H1 (cell line): ENCODE results near the gene TRIM7. TPM values are rescaled to one million over a fixed set of nuclear protein-coding genes. Genes with fewer than 3 reads are reported as not detected.

ENCODE experiments used
- CTCF ChIA-PET: fragments of 300-600 bp; sonication (Branson Sonifier 250); formaldehyde crosslinking; loops from one replicate; lab custom pipeline; 2021; ENCODE audit not compliant: partially characterized antibody; lab: Charles Lee
- POLR2A ChIA-PET: fragments of 300-600 bp; sonication (Branson Sonifier 250); formaldehyde crosslinking; loops from one replicate; lab custom pipeline; 2021; ENCODE audit warnings: inconsistent platforms; ENCODE audit not compliant: partially characterized antibody; lab: Charles Lee
- DNase-seq, 2 experiments: peaks; one replicate each; pipeline versions ENCODE4 v3.0.0 to v3.0.0-alpha.2; 2010 to 2022; ENCODE audit warnings: low spot score in 2 of 2, low read depth in 1 of 2, mixed read lengths in 1 of 2
- FAIRE-seq: peaks from 2 replicates; lab custom pipeline; 2011; peaks lifted over from hg19 to GRCh38; lab: Jason Lieb, UNC
- H2AFZ ChIP-seq: 2 replicates; pipeline ENCODE4 v1.8.1; 2012; ENCODE audit warnings: low read length, inconsistent platforms
- H2AK5ac ChIP-seq: 2 replicates; pipeline ENCODE4 v1.6.1; 2013; ENCODE audit warnings: low read depth, low read length
- H2BK120ac ChIP-seq: replicated peaks from 2 replicates; pipeline ENCODE3; 2013; ENCODE audit warnings: low read depth, low read length, inconsistent platforms
- H2BK12ac ChIP-seq: 2 replicates; pipeline ENCODE4 v1.6.1; 2013; ENCODE audit warnings: low read depth, low read length
- H2BK15ac ChIP-seq: 2 replicates; pipeline ENCODE4 v1.6.1; 2013; ENCODE audit warnings: low read length
- H2BK20ac ChIP-seq: 2 replicates; pipeline ENCODE4 v1.6.1; 2013; ENCODE audit warnings: low read length
- H2BK5ac ChIP-seq: 2 replicates; pipeline ENCODE4 v1.6.1; 2013; ENCODE audit warnings: low read depth, low read length
- H3K14ac ChIP-seq: 2 replicates; pipeline ENCODE4 v1.6.1; 2013; ENCODE audit warnings: inconsistent platforms; ENCODE audit not compliant: insufficient read length
- H3K18ac ChIP-seq: 2 replicates; pipeline ENCODE4 v1.6.1; 2013; ENCODE audit warnings: low read length; ENCODE audit errors: extremely low read depth
- H3K23ac ChIP-seq: 2 replicates; pipeline ENCODE4 v1.6.1; 2013; ENCODE audit warnings: inconsistent platforms; ENCODE audit not compliant: insufficient read length
- H3K23me2 ChIP-seq: 2 replicates; pipeline ENCODE4 v1.6.1; 2013; ENCODE audit warnings: low read depth, low read length
- H3K27ac ChIP-seq: 2 replicates; pipeline ENCODE4 v1.6.1; 2011; ENCODE audit warnings: low read depth, low read length, inconsistent platforms
- H3K27me3 ChIP-seq, 4 experiments: replicated peaks in 1 of 4; 1 replicate in 1 of 4; 2 replicates in 3 of 4; pipeline versions ENCODE4 v1.6.1 to v1.8.1; 2011 to 2013; ENCODE audit warnings: low read length in 3 of 4, mild to moderate bottlenecking in 3 of 4, inconsistent platforms in 2 of 4, mixed read lengths in 2 of 4, moderate library complexity in 1 of 4; ENCODE audit not compliant: control insufficient read depth in 3 of 4, insufficient read depth in 3 of 4; ENCODE audit errors: extremely low read depth in 1 of 4
- H3K36me3 ChIP-seq, 4 experiments: 2 replicates each; pipeline versions ENCODE4 v1.6.1 to v1.8.1; 2011 to 2013; ENCODE audit warnings: mild to moderate bottlenecking in 4 of 4, low read length in 3 of 4, moderate library complexity in 2 of 4, control low read depth in 1 of 4, inconsistent platforms in 1 of 4; ENCODE audit not compliant: insufficient read depth in 4 of 4, control insufficient read depth in 2 of 4
- H3K4ac ChIP-seq: replicated peaks from 2 replicates; pipeline ENCODE3; 2013; ENCODE audit warnings: low read length, low read depth, mixed read lengths, inconsistent platforms; ENCODE audit not compliant: insufficient read length
- H3K4me1 ChIP-seq, 4 experiments: replicated peaks in 1 of 4; 1 replicate in 1 of 4; 2 replicates in 3 of 4; pipeline versions ENCODE4 v1.6.1 to v1.8.1; 2011 to 2013; ENCODE audit warnings: low read length in 3 of 4, inconsistent platforms in 2 of 4, mixed read lengths in 1 of 4; ENCODE audit not compliant: insufficient read depth in 4 of 4, control insufficient read depth in 3 of 4
- H3K4me2 ChIP-seq, 2 experiments: 2 replicates each; pipeline versions ENCODE4 v1.6.1 to v1.8.1; 2011 to 2013; ENCODE audit warnings: low read depth in 2 of 2, low read length in 2 of 2, control low read depth in 1 of 2, inconsistent platforms in 1 of 2, mild to moderate bottlenecking in 1 of 2; ENCODE audit not compliant: insufficient read depth in 1 of 2
- H3K4me3 ChIP-seq, 4 experiments: fragments of 200-600, 300-600 bp in 1 of 4; sonication (generic), shearing (Covaris generic), sonication (Bioruptor Twin) in 1 of 4; 2 replicates each; pipeline versions ENCODE4 v1.5.1 to v1.8.1; 2011 to 2016; ENCODE audit warnings: low read length in 4 of 4, low read depth in 3 of 4, control low read depth in 2 of 4, inconsistent platforms in 2 of 4, mild to moderate bottlenecking in 2 of 4, mixed read lengths in 1 of 4, moderate library complexity in 1 of 4; ENCODE audit not compliant: insufficient read depth in 2 of 4; ENCODE audit errors: extremely low read depth in 1 of 4
- H3K56ac ChIP-seq: replicated peaks from 2 replicates; pipeline ENCODE3; 2013; ENCODE audit warnings: low read depth, mild to moderate bottlenecking, mixed read lengths, low read length, inconsistent platforms; ENCODE audit not compliant: insufficient read length
- H3K79me1 ChIP-seq: 2 replicates; pipeline ENCODE4 v1.6.1; 2013; ENCODE audit warnings: low read depth, low read length, control low read depth
- H3K79me2 ChIP-seq, 2 experiments: 2 replicates each; pipeline versions ENCODE4 v1.6.1 to v1.8.1; 2012 to 2013; ENCODE audit warnings: low read length in 2 of 2, mild to moderate bottlenecking in 2 of 2, inconsistent platforms in 1 of 2; ENCODE audit not compliant: insufficient read depth in 2 of 2, control insufficient read depth in 1 of 2
- H3K9ac ChIP-seq, 4 experiments: replicated peaks in 1 of 4; 1 replicate in 1 of 4; 2 replicates in 3 of 4; pipeline versions ENCODE4 v1.6.1 to v1.8.1; 2011 to 2013; ENCODE audit warnings: low read depth in 3 of 4, low read length in 3 of 4, control low read depth in 2 of 4, mild to moderate bottlenecking in 2 of 4, moderate library complexity in 2 of 4, inconsistent platforms in 1 of 4; ENCODE audit errors: extremely low read depth in 1 of 4
- H3K9me3 ChIP-seq, 2 experiments: 2 replicates each; pipeline versions ENCODE4 v1.6.1 to v1.8.1; 2012 to 2013; ENCODE audit warnings: mild to moderate bottlenecking in 2 of 2, moderate library complexity in 2 of 2, control low read depth in 1 of 2, inconsistent platforms in 1 of 2, low read depth in 1 of 2, low read length in 1 of 2, mixed read lengths in 1 of 2; ENCODE audit not compliant: insufficient read depth in 2 of 2
- H4K20me1 ChIP-seq, 2 experiments: replicated peaks in 1 of 2; 2 replicates each; pipeline versions ENCODE3 to v1.8.1; 2011 to 2013; ENCODE audit warnings: inconsistent platforms in 2 of 2, low read length in 2 of 2, mild to moderate bottlenecking in 1 of 2; ENCODE audit not compliant: insufficient read depth in 2 of 2, control insufficient read depth in 1 of 2
- H4K5ac ChIP-seq: 2 replicates; pipeline ENCODE4 v1.6.1; 2013; ENCODE audit warnings: low read length, low read depth, mixed read lengths, inconsistent platforms; ENCODE audit not compliant: insufficient read length
- H4K8ac ChIP-seq: 2 replicates; pipeline ENCODE4 v1.8.0; 2013; ENCODE audit warnings: mild to moderate bottlenecking, moderate library complexity, low read length, inconsistent platforms; ENCODE audit not compliant: insufficient read depth; ENCODE audit errors: extremely low read depth
- H4K91ac ChIP-seq: replicated peaks from 2 replicates; pipeline ENCODE3; 2013; ENCODE audit warnings: low read length, mixed read lengths, inconsistent platforms; ENCODE audit not compliant: insufficient read length
- SP4 ChIP-seq: IDR thresholded peaks from 2 replicates; pipeline ENCODE4 v1.6.1; 2012; ENCODE audit warnings: low read length, inconsistent platforms
- TEAD4 ChIP-seq: IDR thresholded peaks from 2 replicates; pipeline ENCODE4 v1.6.1; 2012; ENCODE audit warnings: low read depth, low read length, inconsistent platforms, mixed read lengths
- WGBS, 2 experiments: shearing (Covaris generic) in 1 of 2; methylation state at CpG; one replicate each; pipeline versions ENCODE4 v1.1.6 to v1.1.7; 2013 to 2015; ENCODE audit warnings: low lambda C conversion rate in 2 of 2, mixed read lengths in 2 of 2, inconsistent platforms in 1 of 2, low coverage in 1 of 2, missing lambda C conversion rate in 1 of 2; ENCODE audit not compliant: insufficient replicate concordance in 2 of 2, insufficient coverage in 1 of 2, insufficient read length in 1 of 2; ENCODE audit errors: extremely low coverage in 1 of 2, missing lambda C conversion rate in 1 of 2; 5-methylcytosine and 5-hydroxymethylcytosine counted together
- polyA plus RNA-seq, 7 experiments: library from polyadenylated mRNA; depleted of rRNA in 3 of 7; stranded (reverse) in 5 of 7; unstranded in 2 of 7; fragments of >200 nt in 5 of 7; fragments of 200-250 nt in 2 of 7; gene quantifications; 1 replicate in 5 of 7; 2 replicates in 1 of 7; 4 replicates in 1 of 7; pipeline versions ENCODE4 v1.2.1 to v1.2.3, GENCODE V29; 2011 to 2013; ENCODE audit warnings: missing spikeins in 2 of 7, mixed read lengths in 2 of 7
- total RNA-seq: library from RNA; stranded (reverse); fragmentation: NEBNext Ultra II Directional; extraction: Animal tissue kit (Norgen Biotek cat#: 25700); gene quantifications from 2 replicates; pipeline ENCODE4 v1.2.1, GENCODE V29; 2021

TRIM7 gene
- total and polyA plus RNA-seq, 2 of the 8 experiments (the other 6 are each of a cell fraction or from before 2014, with no cell fraction given), result 0.36 to 0.47 TPM

DNA sequence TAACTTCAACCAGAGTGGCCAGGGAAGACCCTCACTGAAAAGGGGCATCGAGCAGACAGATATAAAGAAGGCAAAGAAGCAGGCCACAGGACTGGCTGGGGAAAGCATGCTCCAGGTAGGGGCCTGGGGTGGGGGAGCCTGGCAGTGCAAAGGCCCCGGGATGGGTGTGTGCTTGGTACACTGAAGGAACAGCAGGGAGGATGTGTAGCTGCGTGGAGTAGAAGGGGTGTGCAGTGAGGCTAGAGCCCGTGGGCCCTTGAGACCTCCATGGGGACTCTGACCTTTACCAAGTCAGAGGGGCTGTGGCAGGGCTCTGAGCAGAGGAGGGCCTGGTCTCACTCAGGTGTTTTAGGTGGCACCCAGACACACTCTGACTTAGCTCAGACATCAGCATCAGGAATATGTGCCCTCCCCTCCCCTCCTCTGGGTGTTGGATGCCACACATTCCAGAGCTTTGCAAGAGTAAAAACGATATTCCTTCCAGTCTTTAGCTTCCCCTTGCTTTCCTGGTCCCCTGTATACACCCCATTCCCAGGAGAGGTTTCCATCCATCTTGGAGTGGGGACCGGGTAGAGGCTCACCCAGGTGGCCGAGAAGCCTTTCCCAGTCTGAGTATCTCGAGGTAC, 7.6 kb downstream of the TRIM7 start:
- Histone ChIP-seq H4K20me1 (peaks cover 0 to 4% of the 10 kb centered on the region in 2 experiments), H3K4ac (no peak overlapping the region), H3K79me2 (no peaks in the 10 kb centered on the region), H3K4me1 (peaks cover 9 to 32% (median 16%) of the 10 kb centered on the region in 4 experiments; a peak in 6 of 7 replicates), H2BK5ac (0 out of 2 replicates have a peak overlapping the region, but pooled peaks have one; percentile 13), H2AK5ac (0 out of 2 replicates have a peak overlapping the region, but pooled peaks have one; percentile 8), H2BK120ac (no peak overlapping the region), H3K23me2 (peaks cover under 1% of the 10 kb centered on the region; the same call in 1 of the 2 replicates), H3K9me3 (no peaks in the 10 kb centered on the region), H3K14ac (no peak overlapping the region), H4K8ac (no peak overlapping the region), H4K5ac (no peak overlapping the region), H4K91ac (no peak overlapping the region), H2AFZ (no peak overlapping the region), H2BK15ac (no peak overlapping the region), H3K27me3 (peaks cover 4 to 45% (median 23%) of the 10 kb centered on the region in 4 experiments), H3K27ac (no peak overlapping the region), H3K18ac (no peak overlapping the region), H3K36me3 (no peaks in the 10 kb centered on the region), H2BK20ac (no peak overlapping the region), H3K79me1 (no peaks in the 10 kb centered on the region), H3K23ac (no peak overlapping the region), H2BK12ac (0 out of 2 replicates have a peak overlapping the region, but pooled peaks have one; percentile 9), H3K56ac (no peak overlapping the region), H3K4me3 (no peak overlapping the region), H3K4me2 (peak overlapping the region in 1 of 2 experiments; percentile 34; a peak in 2 of 4 replicates), H3K9ac (no peak overlapping the region)
- ChIA-PET POLR2A (interaction anchor here (0.6 to 11.9 kb wide), 7 partner anchors 7 to 61 kb away, joined by 3 to 90 read pairs (median 7); partner anchors contain the start of genes TRIM41 and TRIM7), CTCF (interaction anchor here (0.6 to 3.8 kb wide), 12 partner anchors 9 to 1643 kb away, joined by 3 to 23 read pairs (median 6); no protein-coding TSS in a partner anchor)
- no peak for TF ChIP-seq SP4
- TF ChIP-seq TEAD4, result peak; percentile 53; the same call in 1 of the 2 replicates
- DNase-seq (no peak), FAIRE-seq (no peak)
- WGBS, 2 experiments, result 78% methylated on average over 6 of the region's 8 CpGs; no CpG with 5 or more reads in 1 of the 2 experiments
